WTC11 (cell line): ENCODE measurements around the gene HIF1A.

ENCODE experiments used
- CREM ChIP-seq: sonication (generic); formaldehyde crosslinking; IDR thresholded peaks from 2 replicates; pipeline ENCODE4 v1.8.1; 2022; ENCODE audit warnings: mild to moderate bottlenecking, missing genetic modification reagents, moderate library complexity
- ETV6 ChIP-seq: sonication (generic); formaldehyde crosslinking; IDR thresholded peaks from 2 replicates; pipeline ENCODE4 v1.8.1; 2022; ENCODE audit warnings: mild to moderate bottlenecking, missing genetic modification reagents
- TF ChIP-seq, protein P1 (sequence below): fragments of 200-600 bp; IDR thresholded peaks from 2 replicates; pipeline ENCODE4 v1.8.0; 2022; ENCODE audit warnings: antibody characterized with exemption
- TF ChIP-seq, protein P2 (sequence below): sonication (generic); formaldehyde crosslinking; IDR thresholded peaks from 2 replicates; pipeline ENCODE4 v1.8.0; 2023; ENCODE audit warnings: missing genetic modification reagents
- TF ChIP-seq, protein P3 (sequence below): sonication (generic); formaldehyde crosslinking; IDR thresholded peaks from 2 replicates; pipeline ENCODE4 v1.8.1; 2023; ENCODE audit warnings: mild to moderate bottlenecking, missing genetic modification reagents, moderate library complexity

DNA sequence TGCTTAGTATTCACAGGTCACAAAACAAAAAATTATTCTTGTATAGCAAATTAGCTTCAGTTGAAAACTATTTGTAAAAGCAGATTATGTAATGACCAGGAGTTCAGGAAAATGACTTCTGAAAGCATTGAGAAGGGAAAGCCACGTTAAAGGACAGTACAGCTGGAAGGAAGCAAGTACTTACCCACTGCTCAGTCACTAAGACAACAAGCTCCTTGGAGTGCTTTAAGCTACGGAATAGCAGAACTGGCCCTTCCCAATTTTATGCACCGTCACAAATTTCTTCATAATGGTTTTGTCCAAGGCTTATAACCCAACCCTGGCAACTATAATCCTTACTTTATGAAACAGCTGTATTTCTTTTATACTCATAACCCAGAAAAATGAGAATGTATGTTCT lies 54.0 kb downstream of the HIF1A start:
- TF ChIP-seq CREM (CRISPR knock-in tag) (no peak), ETV6 (CRISPR knock-in tag) (no peak)
- TF ChIP-seq, protein P1, sequence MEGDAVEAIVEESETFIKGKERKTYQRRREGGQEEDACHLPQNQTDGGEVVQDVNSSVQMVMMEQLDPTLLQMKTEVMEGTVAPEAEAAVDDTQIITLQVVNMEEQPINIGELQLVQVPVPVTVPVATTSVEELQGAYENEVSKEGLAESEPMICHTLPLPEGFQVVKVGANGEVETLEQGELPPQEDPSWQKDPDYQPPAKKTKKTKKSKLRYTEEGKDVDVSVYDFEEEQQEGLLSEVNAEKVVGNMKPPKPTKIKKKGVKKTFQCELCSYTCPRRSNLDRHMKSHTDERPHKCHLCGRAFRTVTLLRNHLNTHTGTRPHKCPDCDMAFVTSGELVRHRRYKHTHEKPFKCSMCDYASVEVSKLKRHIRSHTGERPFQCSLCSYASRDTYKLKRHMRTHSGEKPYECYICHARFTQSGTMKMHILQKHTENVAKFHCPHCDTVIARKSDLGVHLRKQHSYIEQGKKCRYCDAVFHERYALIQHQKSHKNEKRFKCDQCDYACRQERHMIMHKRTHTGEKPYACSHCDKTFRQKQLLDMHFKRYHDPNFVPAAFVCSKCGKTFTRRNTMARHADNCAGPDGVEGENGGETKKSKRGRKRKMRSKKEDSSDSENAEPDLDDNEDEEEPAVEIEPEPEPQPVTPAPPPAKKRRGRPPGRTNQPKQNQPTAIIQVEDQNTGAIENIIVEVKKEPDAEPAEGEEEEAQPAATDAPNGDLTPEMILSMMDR, result no peak
- TF ChIP-seq, protein P2, sequence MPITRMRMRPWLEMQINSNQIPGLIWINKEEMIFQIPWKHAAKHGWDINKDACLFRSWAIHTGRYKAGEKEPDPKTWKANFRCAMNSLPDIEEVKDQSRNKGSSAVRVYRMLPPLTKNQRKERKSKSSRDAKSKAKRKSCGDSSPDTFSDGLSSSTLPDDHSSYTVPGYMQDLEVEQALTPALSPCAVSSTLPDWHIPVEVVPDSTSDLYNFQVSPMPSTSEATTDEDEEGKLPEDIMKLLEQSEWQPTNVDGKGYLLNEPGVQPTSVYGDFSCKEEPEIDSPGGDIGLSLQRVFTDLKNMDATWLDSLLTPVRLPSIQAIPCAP (CRISPR knock-in tag), result no peak
- TF ChIP-seq, protein P3, sequence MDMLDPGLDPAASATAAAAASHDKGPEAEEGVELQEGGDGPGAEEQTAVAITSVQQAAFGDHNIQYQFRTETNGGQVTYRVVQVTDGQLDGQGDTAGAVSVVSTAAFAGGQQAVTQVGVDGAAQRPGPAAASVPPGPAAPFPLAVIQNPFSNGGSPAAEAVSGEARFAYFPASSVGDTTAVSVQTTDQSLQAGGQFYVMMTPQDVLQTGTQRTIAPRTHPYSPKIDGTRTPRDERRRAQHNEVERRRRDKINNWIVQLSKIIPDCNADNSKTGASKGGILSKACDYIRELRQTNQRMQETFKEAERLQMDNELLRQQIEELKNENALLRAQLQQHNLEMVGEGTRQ, result no peak
